ENCODE data around the gene TANGO6.

The TANGO6 gene

GRCh38 chr16:68915589-68915988 is 72.3 kb downstream of the TANGO6 start:
- no peak for DNase-seq

DNA sequence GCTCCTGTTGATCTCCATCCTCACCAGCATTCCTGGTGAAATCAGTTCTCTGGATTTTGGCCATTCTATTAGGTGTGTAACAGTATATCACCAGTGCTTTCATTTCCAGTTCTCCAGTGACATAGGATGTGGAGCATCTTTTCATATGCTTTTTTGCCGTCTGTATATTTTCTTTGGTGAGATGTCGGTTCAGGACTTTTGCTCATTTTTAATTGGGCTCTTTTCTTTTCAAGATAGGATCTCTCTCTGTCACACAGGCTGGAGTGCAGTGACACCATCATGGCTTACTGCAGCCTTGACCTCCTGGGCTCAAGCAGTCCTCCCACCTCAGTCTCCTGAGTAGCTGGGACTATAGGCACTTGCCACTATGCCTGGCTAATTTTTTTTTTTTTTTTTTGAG is 74.2 kb downstream of the TANGO6 start:
- no peak for DNase-seq

GRCh38 chr16:68920349-68920748 is 77.0 kb downstream of the TANGO6 start:
- no peak for DNase-seq

- no peak for DNase-seq
Observed at GRCh38 chr16:68921637-68922036, 78.3 kb downstream of the TANGO6 start.

DNA sequence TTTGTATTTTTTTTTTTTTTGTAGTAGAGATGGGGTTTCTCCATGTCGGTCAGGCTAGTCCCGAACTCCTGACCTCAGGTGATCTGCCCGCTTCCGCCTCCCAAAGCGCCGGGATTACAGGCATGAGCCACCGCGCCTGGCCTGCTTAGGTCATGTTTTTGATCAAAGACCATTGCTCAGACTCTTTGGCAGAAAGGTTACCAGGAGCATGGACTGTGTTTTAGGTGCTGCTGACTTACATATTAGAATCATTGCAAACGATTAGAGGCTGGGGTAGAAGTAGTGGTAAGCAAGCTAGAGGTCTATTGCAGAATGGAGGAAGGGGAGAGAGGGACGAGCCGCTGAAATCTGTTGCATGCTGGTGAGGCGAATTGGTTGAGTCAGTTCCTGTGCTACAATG is 79.8 kb downstream of the TANGO6 start:
- no peak for DNase-seq

- DNase-seq = no peak
Observed at GRCh38 chr16:68927018-68927417, 83.7 kb downstream of the TANGO6 start.

GRCh38 chr16:68931196-68931595 is 87.9 kb downstream of the TANGO6 start:
- no peak for DNase-seq

- DNase-seq = no peak
Observed at GRCh38 chr16:68934402-68934801, 91.1 kb downstream of the TANGO6 start.

- no peak for DNase-seq
Observed at GRCh38 chr16:68935008-68935407, 91.7 kb downstream of the TANGO6 start.

- no peak for DNase-seq
Observed at GRCh38 chr16:68936736-68937631, 93.7 kb downstream of the TANGO6 start.

DNA sequence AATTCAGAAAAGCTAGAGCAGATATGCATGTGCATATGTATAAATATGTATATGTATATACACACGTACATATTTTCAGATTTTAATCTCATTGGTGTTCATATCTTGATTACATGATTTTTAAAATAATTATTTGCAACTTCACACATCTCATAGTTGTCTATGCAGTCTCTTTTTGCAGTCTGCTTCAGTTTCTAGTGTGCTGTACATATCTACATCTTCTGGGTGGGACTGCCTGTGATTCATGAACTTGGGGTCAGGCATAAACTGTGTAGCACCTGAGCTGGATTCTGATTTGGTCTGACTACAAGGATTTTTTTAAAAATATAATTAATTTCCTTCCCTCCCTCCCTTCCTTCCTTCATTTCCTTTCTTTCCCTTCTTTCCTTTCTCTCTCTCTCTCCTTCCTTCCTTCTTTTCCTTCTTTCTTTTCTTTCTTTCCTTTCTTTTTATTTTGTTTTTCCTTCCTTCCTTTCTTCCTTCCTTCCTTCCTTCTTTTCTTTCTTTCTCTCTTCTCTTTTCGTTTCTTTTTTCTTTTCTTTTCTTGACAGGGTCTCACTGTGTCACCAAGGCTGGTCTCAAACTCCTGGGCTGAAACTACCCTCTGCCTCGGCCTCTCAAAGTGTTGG is 96.5 kb downstream of the TANGO6 start:
- DNase-seq = no peak

DNA sequence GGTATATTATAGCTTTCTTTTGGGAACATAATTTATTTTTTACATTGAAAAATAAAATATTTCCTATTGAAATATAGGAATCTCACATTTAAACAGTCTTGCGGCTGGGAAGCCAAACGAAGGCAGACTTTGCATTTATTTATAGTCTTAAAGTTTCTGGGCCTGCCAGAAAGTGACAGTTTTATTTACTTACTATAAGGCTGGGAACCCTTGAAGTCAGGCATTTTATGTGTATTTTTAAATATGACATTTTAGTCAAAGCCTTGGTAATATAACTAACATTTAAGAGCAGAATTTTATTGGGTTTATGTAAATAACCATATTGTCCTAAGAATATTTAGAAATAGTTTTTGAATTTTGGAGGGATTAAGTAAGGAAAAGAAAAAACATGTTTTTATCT is 97.5 kb downstream of the TANGO6 start:
- DNase-seq = no peak

DNA sequence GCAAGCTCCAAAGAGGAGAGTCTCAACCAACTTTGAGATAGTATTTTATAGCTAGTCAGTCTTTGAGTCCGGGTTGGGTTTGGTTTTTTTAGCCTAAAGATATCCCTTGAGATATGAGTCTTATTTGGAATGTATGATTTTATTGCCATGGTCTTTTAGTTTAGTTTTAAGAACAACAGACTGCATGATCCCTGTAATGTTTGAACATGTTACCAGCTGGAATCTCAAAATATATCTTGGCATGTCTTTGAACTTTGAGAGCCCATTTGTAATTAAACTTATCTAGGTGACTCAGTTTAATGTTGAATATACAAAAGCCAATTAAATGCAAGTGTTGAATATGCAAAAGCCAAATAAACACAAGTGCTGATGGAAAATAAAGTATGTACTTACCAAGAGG is 100.6 kb downstream of the TANGO6 start:
- no peak for DNase-seq

- no peak for DNase-seq
Observed at GRCh38 chr16:68948230-68948910, 105.0 kb downstream of the TANGO6 start.

DNA sequence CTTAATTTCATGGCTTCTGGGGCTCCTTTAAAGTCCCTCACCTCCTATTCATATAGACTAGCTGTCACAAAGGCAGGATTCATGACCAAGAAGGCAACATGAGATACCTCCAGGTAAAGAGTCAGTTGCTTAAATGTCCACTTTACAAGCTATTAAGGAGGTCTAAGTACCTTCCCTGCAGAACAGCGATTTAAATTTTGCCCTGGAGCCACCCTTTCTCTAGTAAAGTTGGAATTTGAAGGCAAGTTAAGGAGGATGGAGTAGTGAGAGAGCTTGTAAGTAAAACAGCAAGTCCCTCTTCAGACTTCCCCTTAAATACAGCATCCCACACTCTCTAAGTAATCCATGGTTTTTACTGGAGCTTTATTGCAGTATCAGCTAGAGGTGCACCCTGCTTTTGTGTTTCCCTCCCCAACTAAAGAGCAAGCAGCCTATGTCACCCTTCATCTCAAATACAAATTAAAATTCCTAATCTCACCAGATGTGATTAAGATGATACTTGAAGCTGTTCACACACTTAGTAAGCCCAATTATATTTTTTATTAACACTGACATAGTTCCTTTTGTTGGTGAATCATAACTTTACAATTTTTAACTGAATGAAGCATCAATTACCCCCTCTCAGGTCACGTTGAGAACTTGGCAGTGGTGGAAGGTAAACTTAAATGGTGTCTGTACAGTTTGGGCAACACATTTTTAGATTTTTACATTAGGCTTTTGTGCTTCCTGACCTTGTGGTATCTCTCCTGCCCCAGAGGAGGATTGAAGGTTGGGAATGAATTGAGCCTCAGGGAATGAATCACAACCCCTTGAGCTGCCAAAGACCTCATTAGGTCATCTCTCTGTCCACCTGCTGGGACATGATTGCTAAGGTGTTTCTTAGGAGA is 108.9 kb downstream of the TANGO6 start:
- DNase-seq = no peak

DNA sequence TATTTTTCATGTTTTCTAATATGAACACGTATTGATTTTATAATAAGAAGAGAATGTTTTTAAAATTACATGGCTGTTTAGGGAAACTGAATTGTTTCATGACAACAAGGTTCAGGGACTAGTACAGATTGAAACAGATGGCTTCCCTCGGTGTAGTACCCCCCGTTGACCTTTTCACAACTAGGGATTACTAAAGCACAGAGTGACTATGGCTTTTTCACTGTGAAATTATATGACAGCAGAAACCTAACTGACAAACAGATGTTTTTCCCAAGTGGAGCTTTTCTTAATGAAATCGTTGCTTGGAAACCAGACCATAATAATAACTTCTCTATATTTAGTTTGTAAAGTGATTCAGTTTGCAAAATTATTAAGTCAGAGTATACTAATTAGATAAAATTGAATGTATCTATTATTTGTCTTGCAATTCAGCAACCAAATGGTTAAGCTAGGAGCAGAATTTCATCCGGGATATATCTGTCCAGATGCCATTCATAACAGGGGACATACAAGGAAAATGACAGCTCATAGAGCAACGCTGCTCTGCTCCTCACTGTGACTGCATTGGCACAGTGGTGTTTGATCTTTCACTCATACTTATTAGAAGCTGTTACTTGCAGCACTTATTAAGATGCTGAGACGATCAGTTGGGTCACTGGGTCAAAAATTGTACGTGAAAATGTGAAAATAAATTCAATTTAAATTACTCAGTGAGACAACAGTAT is 111.7 kb downstream of the TANGO6 start:
- DNase-seq = no peak

- DNase-seq = no peak
Observed at GRCh38 chr16:68960910-68961309, 117.6 kb downstream of the TANGO6 start.

- DNase-seq = no peak
Observed at GRCh38 chr16:68961778-68962402, 118.6 kb downstream of the TANGO6 start.

- DNase-seq = no peak
Observed at GRCh38 chr16:68969338-68969737, 126.0 kb downstream of the TANGO6 start.

DNA sequence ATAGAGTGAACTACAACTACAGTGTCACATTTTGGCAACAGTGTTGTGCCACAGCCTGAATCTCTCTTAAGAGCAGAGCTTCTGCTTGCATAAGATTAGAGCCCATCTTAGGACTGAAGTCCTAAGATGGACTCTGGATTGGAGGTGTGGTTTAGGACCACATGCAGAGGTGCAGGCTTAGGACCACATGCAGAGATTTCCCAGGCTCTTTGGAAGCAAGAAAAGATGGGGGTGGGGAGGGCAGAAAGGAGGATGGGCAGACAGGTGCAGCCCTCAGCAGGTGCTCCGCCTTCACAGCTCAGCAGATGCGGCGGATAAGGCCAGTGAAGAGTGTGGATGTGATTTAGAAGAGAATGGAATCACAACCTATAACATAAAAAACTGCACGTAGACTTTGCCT is 128.7 kb downstream of the TANGO6 start:
- no peak for DNase-seq

GRCh38 chr16:68972720-68973119 is 129.4 kb downstream of the TANGO6 start:
- DNase-seq = no peak
